PC-3 (cell line): ENCODE results near the gene ACOT8. TPM values are rescaled to one million over a fixed set of nuclear protein-coding genes. Genes with fewer than 3 reads are reported as not detected.

Experiments used
- ATAC-seq: fragments of 200-7000 bp; cut with Tn5 transposase; 2 replicates; pipeline ENCODE4 v1.9.1; 2020; ENCODE audit warnings: mild to moderate bottlenecking, moderate library complexity
- BruUV-seq: library from RNA; stranded (reverse); fragments of 400-500 nt; replicated peaks from 2 replicates; lab custom pipeline; 2021; lab: Mats Ljungman, UMichigan
- CTCF ChIA-PET: fragments of 300-600 bp; sonication (Branson Sonifier 250); formaldehyde crosslinking; loops from one replicate; lab custom pipeline; 2022; ENCODE audit warnings: antibody characterized with exemption; lab: Charles Lee
- POLR2A ChIA-PET: fragments of 300-600 bp; sonication (Branson Sonifier 250); formaldehyde crosslinking; loops from one replicate; lab custom pipeline; 2022; ENCODE audit warnings: antibody characterized with exemption; ENCODE audit not compliant: unreplicated experiment; lab: Charles Lee
- DNase-seq: peaks from one replicate; pipeline ENCODE4 v3.0.0-alpha.2; 2015
- H2AFZ ChIP-seq: fragments of 300-600 bp; sonication (generic); 2 replicates; pipeline ENCODE4 v1.6.0; 2016; ENCODE audit warnings: antibody characterized with exemption, low read length
- H3F3A ChIP-seq: fragments of 300-600 bp; sonication (generic); one replicate; pipeline ENCODE4 v1.6.0; 2017; ENCODE audit warnings: antibody characterized with exemption, low read length, control low read depth, mild to moderate bottlenecking; ENCODE audit not compliant: unreplicated experiment
- H3K27ac ChIP-seq: fragments of 300-600 bp; sonication (generic); 2 replicates; pipeline ENCODE4 v1.5.1; 2016; ENCODE audit warnings: mild to moderate bottlenecking, low read length
- H3K27me3 ChIP-seq: fragments of 300-600 bp; sonication (generic); 2 replicates; pipeline ENCODE4 v1.6.1; 2016; ENCODE audit warnings: low read length, mixed read lengths
- H3K36me3 ChIP-seq: fragments of 300-600 bp; sonication (generic); 2 replicates; pipeline ENCODE4 v1.6.1; 2016; ENCODE audit warnings: low read depth, mixed run types, low read length, mixed read lengths
- H3K4me1 ChIP-seq: fragments of 300-600 bp; sonication (generic); 2 replicates; pipeline ENCODE4 v1.5.1; 2016; ENCODE audit warnings: low read length; ENCODE audit not compliant: insufficient read depth
- H3K4me2 ChIP-seq: fragments of 300-600 bp; sonication (generic); 2 replicates; pipeline ENCODE4 v1.6.0; 2016; ENCODE audit warnings: low read length
- H3K4me3 ChIP-seq: fragments of 300-600 bp; sonication (generic); 2 replicates; pipeline ENCODE4 v1.5.1; 2016; ENCODE audit warnings: mild to moderate bottlenecking, low read length, mixed read lengths
- H3K79me2 ChIP-seq: fragments of 300-600 bp; sonication (generic); 2 replicates; pipeline ENCODE4 v1.6.1; 2017; ENCODE audit warnings: low read length, mixed read lengths
- H3K9ac ChIP-seq: fragments of 300-600 bp; sonication (generic); 2 replicates; pipeline ENCODE4 v1.6.0; 2016; ENCODE audit warnings: mild to moderate bottlenecking, low read length
- H3K9me2 ChIP-seq: fragments of 300-600 bp; sonication (generic); replicated peaks from 2 replicates; pipeline ENCODE4 v1.6.1; 2016; ENCODE audit warnings: mixed run types, low read length, mixed read lengths
- H3K9me3 ChIP-seq: fragments of 300-600 bp; sonication (generic); 2 replicates; pipeline ENCODE4 v1.6.1; 2016; ENCODE audit warnings: low read length, mixed read lengths
- H4K20me1 ChIP-seq: fragments of 300-600 bp; sonication (generic); 2 replicates; pipeline ENCODE4 v1.6.1; 2016; ENCODE audit warnings: low read length, mixed read lengths
- CTCF ChIP-seq: fragments of 300-600 bp; sonication (generic); conservative IDR thresholded peaks from 2 replicates; pipeline ENCODE4 v1.5.1; 2017; ENCODE audit warnings: antibody characterized with exemption, low read depth, mild to moderate bottlenecking, low read length
- EZH2 ChIP-seq: fragments of 300-600 bp; sonication (generic); IDR thresholded peaks from one replicate; pipeline ENCODE4 v1.6.1; 2017; ENCODE audit warnings: antibody characterized with exemption, mild to moderate bottlenecking, low read length; ENCODE audit not compliant: unreplicated experiment
- EZH2phosphoT487 ChIP-seq: fragments of 300-600 bp; sonication (generic); IDR thresholded peaks from 2 replicates; pipeline ENCODE4 v1.6.1; 2018; ENCODE audit warnings: mild to moderate bottlenecking, antibody characterized with exemption, low read length, borderline replicate concordance
- intact Hi-C: fragments of 100-400 bp; cut with micrococcal nuclease; formaldehyde crosslinking; loops from 2 replicates; pipeline ENCODE4 v1.9.0; 2023
- total RNA-seq: library from RNA; depleted of rRNA; stranded (reverse); fragments of >200 nt; gene quantifications from 2 replicates; pipeline ENCODE4 v1.2.3, GENCODE V29; 2014

The ACOT8 gene
- total RNA-seq, 1 experiment from 2014 or later, result 58.8 TPM

- no peak for DNase-seq
- no peak overlapping the region for H3K9ac ChIP-seq
- no peaks in the 10 kb centered on the region for H3K9me2 ChIP-seq
- H3K79me2 ChIP-seq, result no peaks in the 10 kb centered on the region
- no peaks in the 10 kb centered on the region for H3K4me1 ChIP-seq
- H3K9me3 ChIP-seq, result no peaks in the 10 kb centered on the region
- H4K20me1 ChIP-seq, result no peaks in the 10 kb centered on the region
- intact Hi-C loops, result no loop called here
- BruUV-seq, result no TSS peak
- TF ChIP-seq CTCF (no peak), EZH2 (no peak), EZH2phosphoT487 (no peak)
- no peak overlapping the region for H3K27ac ChIP-seq
- peaks cover 16% of the 10 kb centered on the region; the same call in 1 of the 2 replicates for H3K36me3 ChIP-seq
- ATAC-seq, result no peak
- no peak overlapping the region for H3K4me2 ChIP-seq
- ChIA-PET CTCF (no interaction called here), POLR2A (no interaction called here)
- no peak overlapping the region for H3K4me3 ChIP-seq
- H2AFZ ChIP-seq, result no peak overlapping the region
- no peaks in the 10 kb centered on the region for H3K27me3 ChIP-seq
- no peaks in the 10 kb centered on the region for H3F3A ChIP-seq
Observed at GRCh38 chr20:45848421-45848820, 8.8 kb downstream of the ACOT8 start.

- no peak for ATAC-seq
- no peaks in the 10 kb centered on the region for H3K79me2 ChIP-seq
- no peak for TF ChIP-seq EZH2phosphoT487
- no peaks in the 10 kb centered on the region for H3K9me3 ChIP-seq
- no peak overlapping the region for H3K4me3 ChIP-seq
- no peak for DNase-seq
- intact Hi-C loops, result no loop called here
- H3K4me2 ChIP-seq, result no peak overlapping the region
- H3F3A ChIP-seq, result no peaks in the 10 kb centered on the region
- no peaks in the 10 kb centered on the region for H3K9me2 ChIP-seq
- H2AFZ ChIP-seq, result no peak overlapping the region
- peaks cover 33% of the 10 kb centered on the region for H3K36me3 ChIP-seq
- no TSS peak for BruUV-seq
- POLR2A ChIA-PET, result no interaction called here
- H3K4me1 ChIP-seq, result no peaks in the 10 kb centered on the region
- H3K27me3 ChIP-seq, result no peaks in the 10 kb centered on the region
- CTCF ChIA-PET, result no interaction called here
- H4K20me1 ChIP-seq, result no peaks in the 10 kb centered on the region
- H3K9ac ChIP-seq, result no peak overlapping the region
- H3K27ac ChIP-seq, result no peak overlapping the region
Observed at GRCh38 chr20:45845452-45845851, 11.7 kb downstream of the ACOT8 start.

DNA sequence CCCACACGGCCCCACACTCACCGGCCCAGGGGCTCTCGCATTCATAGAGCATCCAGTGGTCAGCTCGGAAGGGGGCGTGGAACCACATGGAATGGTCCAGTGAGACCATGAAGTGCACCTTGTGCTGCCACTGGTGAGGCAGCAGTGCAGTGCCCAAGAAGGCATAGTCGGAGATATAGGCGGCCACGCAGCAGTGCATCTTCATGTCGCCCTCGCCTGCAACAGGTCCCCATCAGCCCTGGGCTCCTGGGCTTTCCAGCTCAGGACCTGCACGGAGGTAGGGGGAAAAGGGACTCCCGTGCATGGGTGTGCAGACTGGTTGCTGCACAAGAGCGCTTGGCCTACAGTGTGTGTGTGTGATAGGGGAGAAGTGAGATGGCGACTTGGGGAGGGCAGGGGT is 13.7 kb downstream of the ACOT8 start:
- ChIA-PET POLR2A (no interaction called here), CTCF (no interaction called here)
- intact Hi-C loops, result no loop called here
- ATAC-seq (no peak), DNase-seq (no peak)
- no peaks in the 10 kb centered on the region for H3K27me3 ChIP-seq
- no peak overlapping the region for H3K4me3 ChIP-seq
- no peaks in the 10 kb centered on the region for H3K79me2 ChIP-seq
- no TSS peak for BruUV-seq
- no peak overlapping the region for H2AFZ ChIP-seq
- no peak overlapping the region for H3K4me2 ChIP-seq
- H3F3A ChIP-seq, result no peaks in the 10 kb centered on the region
- H3K9ac ChIP-seq, result no peak overlapping the region
- H3K4me1 ChIP-seq, result no peaks in the 10 kb centered on the region
- no peaks in the 10 kb centered on the region for H3K9me3 ChIP-seq
- H3K9me2 ChIP-seq, result no peaks in the 10 kb centered on the region
- H3K27ac ChIP-seq, result no peak overlapping the region
- TF ChIP-seq CTCF (no peak), EZH2phosphoT487 (no peak), EZH2 (no peak)
- H4K20me1 ChIP-seq, result no peaks in the 10 kb centered on the region
- peaks cover 33% of the 10 kb centered on the region for H3K36me3 ChIP-seq
